PC-9 (cell line): Measurements from ENCODE around the gene ZFYVE27.

Experiments
- CTCF ChIP-seq: fragments of 200-600 bp; sonication (generic); conservative IDR thresholded peaks from 2 replicates; pipeline ENCODE4 v1.6.1; 2017; ENCODE audit warnings: mixed run types, antibody characterized with exemption, mild to moderate bottlenecking, moderate library complexity
- EZH2 ChIP-seq: fragments of 200-600 bp; sonication (generic); IDR thresholded peaks from 2 replicates; pipeline ENCODE4 v1.8.0; 2017; ENCODE audit warnings: antibody characterized with exemption, low read depth

DNA sequence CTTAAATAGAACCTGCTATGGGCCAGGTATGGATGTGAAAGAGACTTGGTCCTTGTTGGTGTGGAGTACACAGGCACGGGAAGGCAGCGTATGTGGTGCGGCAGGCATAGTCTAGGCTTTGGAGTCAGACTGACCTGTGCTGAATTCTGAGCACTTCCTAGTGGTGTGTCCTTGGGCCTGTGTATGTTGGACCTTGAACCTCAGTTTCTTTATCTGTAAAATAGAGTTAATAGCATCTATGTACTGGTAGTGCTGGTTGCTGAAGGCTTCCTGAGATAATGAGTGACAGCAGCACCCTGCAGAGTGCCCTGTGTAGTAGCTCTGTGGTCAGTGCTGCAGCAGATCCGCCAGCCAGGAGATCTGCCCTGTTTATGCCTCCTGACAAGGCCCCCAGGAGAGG is 40.2 kb downstream of the ZFYVE27 start:
- no peak for TF ChIP-seq EZH2
- TF ChIP-seq CTCF = no peak
